CD4-positive, alpha-beta T cell treated with Interleukin-15 for 1 hour (primary cell): ENCODE data around the gene KLHL24.
"Not testable (repeated sequence)": the region's sequence is repeated elsewhere in the genome, so short reads cannot be mapped to it uniquely, and the experiment has no call there.

Experiments
- DNase-seq: peaks from one replicate; pipeline ENCODE4 v3.0.0-alpha.2; 2020

Gene KLHL24, protein sequence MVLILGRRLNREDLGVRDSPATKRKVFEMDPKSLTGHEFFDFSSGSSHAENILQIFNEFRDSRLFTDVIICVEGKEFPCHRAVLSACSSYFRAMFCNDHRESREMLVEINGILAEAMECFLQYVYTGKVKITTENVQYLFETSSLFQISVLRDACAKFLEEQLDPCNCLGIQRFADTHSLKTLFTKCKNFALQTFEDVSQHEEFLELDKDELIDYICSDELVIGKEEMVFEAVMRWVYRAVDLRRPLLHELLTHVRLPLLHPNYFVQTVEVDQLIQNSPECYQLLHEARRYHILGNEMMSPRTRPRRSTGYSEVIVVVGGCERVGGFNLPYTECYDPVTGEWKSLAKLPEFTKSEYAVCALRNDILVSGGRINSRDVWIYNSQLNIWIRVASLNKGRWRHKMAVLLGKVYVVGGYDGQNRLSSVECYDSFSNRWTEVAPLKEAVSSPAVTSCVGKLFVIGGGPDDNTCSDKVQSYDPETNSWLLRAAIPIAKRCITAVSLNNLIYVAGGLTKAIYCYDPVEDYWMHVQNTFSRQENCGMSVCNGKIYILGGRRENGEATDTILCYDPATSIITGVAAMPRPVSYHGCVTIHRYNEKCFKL

DNA sequence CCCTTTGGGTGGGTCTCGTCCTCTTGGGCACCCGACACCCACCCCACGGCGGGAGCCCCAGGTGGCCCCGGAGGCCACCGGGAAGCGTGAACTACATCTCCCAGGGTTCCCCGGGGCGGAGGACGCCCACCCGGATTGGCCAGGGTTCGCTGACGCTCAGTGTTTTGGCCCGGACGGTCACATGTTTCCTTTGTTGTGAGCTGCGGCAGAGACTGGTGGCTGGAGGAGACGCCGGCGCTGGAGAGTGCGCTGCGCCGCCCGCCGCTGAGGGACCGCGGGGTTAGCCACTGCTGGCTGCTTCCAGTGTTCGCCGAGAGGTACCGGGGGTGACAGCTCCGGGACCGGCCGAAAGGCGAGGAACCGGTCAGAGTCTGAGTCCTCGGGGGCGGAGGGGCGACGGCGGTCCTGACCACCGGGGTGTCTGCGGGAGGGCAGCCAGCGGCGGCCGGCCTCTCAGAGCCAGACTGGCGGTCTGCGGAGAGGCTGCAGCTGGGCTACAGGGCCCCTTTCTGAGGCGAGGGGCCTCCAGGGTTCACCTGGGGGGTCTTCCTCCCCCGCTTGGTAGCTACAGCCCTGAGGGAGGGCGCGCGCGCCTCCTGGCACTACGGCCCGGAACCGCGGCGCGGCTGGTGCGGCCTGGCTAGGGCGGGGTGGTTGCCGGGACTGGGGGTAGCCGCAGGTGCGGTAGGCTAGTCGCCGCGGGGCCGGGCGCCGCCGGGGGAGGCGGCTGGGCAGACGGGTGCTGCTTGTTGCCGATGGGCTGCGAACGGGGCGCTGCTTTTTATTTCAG, at the start of gene KLHL24:
TSS of gene KLHL24 (plus strand) at position 193 of the 790 bp plus-strand sequence. CDS start 14,734 bp downstream, outside the sequence.
- peak; percentile 90 for DNase-seq

DNA sequence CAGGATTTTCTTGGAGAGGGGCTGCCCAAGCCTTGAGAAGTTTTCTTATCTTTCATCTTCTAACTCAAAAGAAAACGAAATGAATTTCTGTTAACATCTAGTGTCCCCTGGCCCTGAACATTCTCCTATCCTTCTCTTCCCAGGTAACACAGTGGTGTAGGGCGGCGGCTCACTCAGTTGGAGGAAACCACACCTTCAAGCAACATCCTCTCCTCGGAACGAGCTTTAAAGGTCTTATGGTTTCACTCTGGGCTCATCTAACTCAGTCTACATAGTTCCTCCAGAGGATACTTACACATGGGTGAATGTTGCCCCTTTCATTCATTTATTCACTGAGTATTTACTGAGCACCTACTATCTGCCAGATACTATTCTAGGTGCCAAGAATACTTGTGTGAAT, 48.9 kb upstream of the KLHL24 start:
- no peak for DNase-seq

DNA sequence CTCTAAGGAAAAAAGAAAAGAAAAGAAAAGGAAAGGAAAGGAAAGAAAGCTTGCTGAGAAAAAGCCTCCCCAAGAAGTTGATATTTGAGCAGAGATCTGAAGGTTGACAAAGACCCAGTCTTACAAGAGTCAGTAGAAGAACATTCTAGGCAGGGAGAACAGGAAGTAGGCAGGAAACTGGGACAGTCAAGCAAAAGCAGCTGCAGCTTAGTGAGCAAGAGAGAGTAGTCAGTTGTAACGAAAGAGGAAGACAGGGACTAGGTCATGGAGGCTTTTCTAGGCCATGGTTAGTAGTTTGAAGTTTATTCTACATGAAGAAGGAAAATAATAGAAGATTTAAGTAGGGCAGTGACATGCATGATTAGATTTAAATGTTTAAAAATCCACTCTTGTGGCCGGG, 48.1 kb upstream of the KLHL24 start:
- DNase-seq, result no peak

DNA sequence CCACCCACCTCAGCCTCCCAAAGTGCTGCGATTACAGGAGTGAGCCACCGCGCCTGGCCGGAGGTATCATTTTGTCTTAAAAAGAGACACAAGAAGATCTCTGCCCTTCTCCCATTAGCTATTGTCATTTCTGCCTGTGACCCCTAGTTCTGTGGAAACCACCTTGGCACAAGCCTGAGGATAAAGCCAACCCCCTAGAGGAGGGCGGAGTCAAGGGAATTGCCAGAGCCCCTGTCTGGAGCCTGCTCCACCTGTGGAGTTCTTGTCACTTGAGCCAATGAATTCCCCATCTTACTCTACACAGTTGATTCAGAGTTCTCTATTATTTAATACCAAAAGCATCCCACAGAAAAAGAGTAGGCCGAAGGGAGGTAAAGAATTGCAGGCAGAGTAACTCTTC, 45.0 kb upstream of the KLHL24 start:
- no peak for DNase-seq

DNA sequence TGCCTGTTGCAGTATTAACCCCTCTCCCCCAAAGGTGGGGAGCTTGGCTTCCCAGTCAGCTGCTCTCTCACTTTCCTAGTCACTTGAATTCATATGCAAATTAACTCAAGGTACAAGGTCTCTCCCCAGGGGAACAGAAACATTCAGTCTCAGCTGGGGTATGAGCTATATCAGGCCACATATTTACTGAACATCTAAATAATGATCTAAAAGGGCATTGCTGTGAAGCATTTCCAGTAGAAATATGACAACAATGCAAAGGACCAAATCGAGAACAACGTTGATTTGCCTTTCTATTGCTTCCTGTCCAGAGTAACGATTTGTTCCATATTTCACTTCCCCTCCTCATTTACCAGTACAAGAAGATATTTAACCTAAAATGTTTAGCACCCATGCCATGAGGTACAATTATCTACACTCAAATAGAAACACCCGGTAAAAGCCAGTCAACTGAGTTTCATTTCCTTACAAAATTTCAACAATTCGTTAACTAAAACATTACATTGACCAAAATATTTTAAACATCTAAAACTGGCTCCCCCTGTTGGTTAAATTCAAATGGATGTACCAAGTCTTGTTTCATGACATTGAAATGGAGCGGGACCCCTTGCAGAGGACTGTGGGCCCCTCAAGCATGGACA, 43.4 kb upstream of the KLHL24 start:
- no peak for DNase-seq

DNA sequence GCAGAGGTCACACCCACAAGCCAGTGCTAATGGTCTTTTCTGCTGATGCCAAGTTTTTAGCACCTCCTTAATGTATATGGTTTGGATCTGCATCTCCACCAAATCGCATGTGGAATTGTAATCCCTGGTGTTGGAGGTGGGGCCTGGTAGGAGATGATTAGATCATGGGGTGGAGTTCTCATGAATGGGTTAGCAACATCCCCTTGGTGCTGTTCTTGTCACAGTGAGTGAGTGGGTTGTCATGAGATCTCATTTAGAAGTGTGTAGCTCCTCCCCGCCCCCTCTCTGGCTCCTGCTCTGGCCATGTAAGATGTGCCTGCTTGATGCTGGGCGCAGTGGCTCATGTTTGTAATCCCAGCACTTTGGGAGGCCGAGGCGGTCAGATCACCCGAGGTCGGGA, 42.6 kb upstream of the KLHL24 start:
- DNase-seq, result no peak

DNA sequence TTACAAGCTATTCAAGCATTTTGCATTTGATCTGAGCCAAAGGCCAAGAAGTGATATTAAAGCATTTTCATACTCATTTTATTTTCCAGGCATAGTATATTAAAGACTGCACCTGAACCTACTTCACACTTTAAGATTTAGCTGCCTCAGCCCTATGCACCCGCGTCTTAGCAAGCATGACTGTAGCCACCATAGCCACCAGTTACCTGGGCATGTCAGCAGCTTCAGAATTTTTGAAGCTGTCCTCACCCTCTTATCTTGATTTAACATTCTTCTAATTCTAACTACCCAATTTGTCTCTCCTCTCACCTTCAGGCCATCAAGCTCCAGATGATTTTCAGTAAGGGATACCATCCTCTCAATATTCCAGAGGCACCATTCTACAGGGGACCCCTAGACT, 40.8 kb upstream of the KLHL24 start:
- DNase-seq, result no peak

DNA sequence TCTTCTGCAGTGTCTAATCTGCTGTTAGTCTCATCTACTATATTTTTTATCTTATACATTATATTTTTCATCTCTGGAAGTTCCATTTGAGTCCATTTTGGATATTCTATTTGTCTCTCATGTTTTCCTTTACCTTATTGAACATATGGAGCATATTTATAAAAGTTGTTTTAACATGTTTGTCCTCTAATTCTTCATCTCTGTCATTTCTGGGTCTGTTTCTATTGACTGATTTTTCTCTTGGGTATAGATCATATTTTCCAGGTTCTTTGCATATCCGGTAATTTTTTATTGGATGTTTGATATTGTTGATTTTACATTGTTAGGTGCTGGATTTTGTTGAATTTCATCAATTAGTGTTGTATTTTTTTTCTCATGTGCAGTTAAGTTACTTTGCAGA, 37.5 kb upstream of the KLHL24 start:
- no peak for DNase-seq

DNA sequence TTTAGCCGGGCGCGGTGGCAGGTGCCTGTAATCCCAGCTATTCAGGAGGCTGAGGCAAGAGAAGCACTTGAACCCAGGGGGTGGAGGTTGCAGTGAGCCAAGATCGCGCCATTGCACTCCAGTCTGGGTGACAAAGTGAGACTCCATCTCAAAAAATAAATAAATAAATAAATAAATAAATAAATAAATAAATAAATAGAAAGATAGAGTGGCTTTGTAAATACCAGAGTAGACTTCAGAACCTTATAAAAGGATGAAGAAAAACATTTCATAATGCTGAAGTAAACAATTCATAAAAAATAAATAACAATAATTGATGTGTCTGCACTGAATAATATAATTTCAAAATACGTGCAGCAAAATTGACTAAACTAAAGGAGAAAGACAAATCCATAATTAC, 24.1 kb upstream of the KLHL24 start:
- DNase-seq, result not testable (repeated sequence)

DNA sequence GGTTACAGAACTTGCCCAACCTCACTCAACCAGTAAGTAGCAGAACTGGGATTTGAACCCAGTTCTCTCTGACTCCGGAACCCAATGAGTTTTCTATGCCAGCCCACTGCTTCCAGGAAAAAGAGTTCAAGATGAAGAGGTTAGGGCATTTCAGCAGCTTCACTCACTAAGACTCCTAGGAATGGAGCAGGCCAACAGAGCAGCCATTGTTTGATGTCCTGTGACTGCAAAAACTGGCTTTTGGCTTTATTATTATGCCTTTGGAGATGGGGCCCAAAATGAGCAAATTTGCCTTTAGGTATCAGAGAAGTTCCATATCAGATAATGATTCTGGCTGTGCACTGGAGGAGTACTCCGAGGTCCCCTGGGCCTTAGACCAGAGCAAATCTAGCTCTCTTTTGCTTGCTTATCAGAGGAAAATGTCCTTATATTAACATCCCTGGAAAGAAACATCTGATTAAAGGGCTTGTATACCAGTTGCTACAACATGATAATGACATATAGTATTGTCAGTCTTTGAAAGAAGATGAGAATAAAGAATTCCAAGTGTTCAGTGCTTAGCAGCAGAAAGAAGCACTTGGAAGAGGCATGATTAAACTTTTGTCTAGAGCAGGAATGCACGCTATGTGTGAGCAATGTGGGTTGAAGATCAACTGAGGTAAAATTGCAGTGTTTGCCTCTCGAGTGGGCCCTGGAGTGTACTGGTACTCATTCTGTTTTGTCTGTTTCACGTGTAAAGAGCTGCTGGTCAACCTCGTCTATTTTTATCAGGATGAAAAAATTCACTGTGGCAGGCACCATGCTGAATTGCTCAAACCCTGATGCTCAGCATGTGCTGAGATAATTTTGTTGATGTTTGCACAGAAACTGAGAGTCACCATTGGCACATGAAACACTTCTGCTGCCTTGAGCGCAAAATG, 21.8 kb upstream of the KLHL24 start:
- DNase-seq, result no peak

DNA sequence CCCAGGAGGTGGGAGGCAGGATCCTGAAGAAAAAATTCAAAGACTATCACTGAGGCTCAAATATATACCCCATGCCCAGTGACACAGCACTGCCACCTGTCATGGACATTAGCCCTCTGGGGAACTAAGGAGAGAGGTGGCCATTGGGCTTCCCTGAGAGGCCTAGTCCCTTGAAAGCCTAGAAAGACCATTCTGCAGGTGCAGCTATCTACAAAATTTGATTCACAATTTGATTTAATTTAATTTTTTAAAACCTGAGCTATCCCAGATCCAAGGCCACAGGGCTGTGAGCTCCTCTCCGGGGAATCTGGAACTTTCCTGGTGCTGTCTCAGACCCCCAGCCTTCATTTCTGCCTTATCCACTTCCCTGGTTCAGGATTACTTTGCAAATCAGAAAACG, 16.9 kb upstream of the KLHL24 start:
- DNase-seq, result no peak

DNA sequence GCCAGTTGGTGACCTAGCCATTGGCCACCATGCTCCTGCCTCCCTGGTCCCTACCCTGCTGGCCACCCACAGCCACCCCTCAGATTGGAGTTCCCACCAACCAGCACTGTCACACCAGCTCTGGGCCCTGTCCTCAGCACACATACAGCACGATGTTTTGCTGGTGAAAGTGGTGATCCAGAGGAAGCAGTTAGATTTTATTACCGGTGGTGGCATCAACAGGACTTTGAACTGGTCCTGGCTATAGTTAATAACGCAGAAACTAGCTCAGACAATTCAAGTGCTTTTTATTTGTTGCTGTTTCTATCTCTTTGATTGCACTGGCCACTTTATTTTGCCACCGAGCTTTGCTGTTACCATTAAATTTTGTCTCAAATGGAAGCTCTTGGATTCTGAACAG, 16.4 kb upstream of the KLHL24 start:
- DNase-seq, result no peak

DNA sequence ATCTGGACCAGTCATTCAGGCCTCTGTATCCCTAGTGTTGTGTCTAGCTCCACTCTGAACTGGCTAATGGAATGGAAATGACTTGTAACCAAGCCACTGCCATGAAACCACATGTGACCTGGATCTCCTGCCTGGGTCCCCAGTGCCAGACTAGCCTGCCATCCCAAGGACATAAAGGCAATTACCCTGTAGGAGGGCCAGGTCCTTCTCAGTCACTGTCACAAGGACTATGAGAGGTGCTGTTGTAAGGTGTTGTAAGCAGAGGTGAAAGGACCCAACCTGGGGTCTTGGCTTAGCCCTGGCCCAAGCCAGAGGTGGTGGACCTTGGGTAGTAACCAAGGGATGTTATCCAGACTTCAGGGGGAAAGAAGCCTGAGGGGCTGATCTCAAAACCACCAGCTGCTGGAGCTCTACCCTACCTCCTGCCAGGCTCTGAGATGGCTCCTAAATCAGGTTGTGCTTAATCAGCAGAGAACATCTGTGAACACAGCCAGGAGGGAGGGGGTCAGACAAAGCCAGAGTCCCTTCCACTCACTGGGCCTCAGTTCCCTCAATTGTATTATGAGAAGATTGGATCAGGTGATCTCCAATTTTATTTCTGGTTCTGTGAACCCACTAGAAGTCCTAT, 15.7 kb upstream of the KLHL24 start:
- no peak for DNase-seq

DNA sequence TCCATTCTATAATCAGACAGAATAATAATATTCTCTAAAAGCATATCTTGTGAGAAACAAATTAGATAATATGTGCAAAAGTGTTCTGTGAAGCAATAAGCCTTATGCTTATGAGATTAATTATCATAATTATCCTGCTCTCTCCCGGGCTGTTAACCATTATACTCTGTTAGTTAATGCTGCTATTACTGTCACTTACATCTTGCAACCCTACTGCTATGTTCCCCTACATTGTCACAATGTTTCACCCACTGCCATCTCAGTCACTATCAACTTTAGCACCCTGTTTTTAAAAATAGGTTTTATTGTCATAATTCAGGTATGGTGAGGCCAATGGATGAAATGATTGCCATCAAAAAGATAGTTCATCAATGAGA, 15.2 kb upstream of the KLHL24 start:
- no peak for DNase-seq

DNA sequence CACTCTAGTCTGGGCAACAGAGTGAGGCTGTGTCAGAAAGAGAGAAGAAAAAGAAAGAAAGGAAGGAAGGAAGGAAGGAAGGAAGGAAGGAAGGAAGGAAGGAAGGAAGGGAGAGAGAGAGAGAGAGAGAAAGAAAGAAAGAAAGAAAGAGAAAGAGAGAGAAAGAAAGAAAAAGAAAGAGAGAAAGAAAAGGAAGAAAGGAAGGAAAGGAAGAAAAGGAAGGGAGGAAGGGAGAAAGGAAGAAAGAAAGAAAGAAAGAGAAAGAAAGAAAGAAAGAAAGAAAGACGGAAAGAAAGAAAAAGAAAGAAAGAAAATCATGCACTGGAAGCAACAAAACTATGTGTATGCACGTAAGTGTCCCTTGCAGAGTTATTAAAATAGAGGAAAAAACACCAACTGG, 12.9 kb upstream of the KLHL24 start:
- not testable (repeated sequence) for DNase-seq

DNA sequence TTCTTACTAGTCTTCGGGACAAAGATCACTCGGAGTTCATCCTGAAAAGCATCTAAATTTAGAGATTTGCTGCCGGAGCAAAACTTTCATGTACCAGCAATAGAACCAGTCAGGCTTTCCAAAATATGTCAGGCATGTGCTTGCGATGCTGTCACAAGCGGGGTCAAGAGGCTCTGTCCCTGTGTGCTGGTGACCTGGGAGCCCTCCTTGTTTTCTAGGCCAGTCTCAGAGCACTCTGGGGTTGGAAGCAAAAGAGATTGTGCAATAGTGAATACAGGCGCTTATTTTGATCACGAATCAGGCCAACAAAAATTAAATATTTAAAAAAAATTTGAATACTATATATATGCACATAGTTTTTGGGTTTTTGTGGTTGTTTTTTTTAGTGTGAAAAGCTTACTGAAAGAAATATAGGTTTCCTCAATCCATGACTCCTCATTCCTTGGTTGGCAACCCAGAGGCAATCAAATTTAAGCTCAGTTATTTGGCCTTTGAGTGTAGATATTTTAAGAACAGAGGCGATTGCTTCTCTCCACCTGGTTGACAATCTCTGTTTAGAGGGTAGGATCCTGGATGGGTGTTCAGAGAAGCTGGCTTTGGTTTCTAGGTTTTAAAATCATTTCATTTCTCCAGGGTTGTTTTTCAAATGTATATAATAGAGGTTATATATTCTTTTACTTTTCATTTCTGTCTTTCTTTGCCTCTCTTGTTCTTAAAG, 8.4 kb upstream of the KLHL24 start:
- DNase-seq, result no peak

DNA sequence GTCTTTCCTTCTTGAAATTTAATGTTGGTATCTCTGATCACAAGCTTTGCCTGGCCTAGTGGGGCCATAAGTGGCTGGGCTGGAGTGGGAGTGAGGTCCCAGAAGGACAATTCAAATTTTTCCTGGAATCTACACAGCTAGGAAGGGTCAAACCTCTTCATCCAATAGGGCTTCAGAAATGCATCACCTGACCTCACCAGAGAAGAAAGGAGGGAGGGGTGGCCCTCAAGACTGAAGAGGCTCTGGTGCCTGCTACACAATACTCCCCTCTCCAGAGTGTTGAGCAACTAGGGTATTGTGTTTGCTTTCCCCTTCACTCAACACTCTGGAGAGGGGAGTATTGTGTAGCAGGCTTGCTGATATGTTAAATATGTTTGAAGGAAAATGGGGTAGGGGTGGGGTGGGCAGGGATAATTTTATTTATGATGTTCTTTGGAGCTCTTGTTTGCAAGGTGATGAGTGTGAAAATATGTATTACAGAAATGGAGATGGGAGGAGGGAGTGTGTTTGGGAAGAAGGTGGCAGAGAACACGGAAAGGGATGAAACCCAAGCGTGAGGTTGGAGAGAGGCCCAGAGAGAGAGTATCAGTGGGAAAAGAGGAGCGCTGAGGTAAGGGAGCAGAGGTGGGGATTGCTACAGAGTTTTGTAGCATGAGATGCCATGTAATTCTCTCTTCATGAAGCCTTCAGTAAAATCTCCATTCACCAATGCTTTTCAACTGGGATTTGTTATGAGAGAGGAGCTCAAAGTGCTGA, 5.7 kb upstream of the KLHL24 start:
- DNase-seq, result no peak

DNA sequence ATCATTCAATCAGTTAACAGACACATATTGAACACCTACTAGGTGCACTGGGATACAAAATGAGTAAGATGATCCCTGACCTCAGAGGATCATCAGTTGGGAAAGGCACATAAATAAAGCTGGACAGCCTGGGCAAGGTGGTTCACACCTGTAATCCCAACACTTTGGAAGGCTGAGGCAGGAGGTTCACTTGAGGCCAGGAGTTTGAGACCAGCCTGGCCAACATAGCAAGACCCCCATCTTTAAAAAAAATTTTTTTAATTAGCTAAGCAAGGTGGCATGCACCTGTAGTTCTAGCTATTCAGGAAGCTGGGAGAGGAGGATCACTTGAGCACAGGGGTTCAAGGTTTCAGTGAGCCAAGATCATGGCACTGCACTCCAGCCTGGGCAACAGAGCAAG, 3.7 kb upstream of the KLHL24 start:
- no peak for DNase-seq

DNA sequence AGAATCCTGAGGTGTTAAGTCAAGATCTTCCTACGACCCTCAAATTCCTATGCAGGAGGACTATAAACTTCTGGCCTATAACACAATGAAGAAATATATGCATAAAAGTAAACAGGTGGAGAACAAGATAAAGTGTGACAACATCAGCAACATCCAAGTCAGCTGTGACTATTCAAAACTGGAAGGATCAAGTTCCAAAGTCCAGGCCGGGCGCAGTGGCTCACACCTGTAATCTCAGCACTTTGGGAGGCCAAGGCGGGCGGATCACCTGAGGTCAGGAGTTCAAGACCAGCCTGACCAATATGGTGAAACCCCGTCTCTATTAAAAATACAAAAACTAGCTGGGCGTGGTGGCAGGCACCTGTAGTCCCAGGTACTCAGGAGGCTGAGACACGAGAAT, 2.7 kb upstream of the KLHL24 start:
- DNase-seq, result not testable (repeated sequence)

DNA sequence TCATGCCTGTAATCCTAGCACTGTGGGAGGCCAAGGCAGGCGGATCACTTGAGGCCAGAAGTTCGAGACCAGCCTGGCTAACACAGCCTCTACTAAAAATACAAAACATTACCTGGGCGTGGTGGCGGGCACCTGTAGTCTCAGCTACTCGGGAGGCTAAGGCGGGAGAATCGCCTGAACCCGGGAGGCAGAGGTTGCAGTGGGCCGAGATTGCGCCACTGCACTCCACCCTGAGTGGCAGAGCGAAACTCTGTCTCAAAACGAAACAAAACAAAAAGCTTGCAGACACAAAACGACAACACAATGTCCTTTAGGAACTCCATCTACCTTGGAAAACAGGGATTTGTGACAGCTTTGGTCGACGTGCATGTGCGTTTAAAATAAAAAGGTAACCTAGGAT, 716 bp upstream of the KLHL24 start:
- DNase-seq, result no peak

DNA sequence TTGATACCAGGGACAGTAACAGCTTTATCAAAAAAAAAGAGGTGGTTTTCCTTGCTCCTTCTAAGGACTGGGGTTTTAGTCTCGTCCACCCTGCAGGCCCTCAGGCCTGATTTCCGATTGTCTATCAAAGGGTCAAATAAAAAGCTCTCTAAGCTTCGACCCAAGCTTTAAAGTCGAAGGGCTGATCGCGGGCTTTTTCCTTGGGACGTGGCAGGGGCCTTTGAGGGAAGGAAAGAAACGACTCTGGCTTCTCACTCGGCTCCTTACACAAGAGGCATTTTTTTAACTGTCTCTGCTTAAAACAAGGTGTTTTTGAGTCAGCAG, 354 bp upstream of the KLHL24 start:
- DNase-seq, result no peak
